GM23338 (cell line): ENCODE results near the gene DLK1. TPM values are rescaled to one million over a fixed set of nuclear protein-coding genes. Genes with fewer than 3 reads are reported as not detected.

Experiments
- ATAC-seq: fragments of 200-7000 bp; cut with Tn5 transposase; 3 replicates; pipeline ENCODE4 v1.9.1; 2020
- DNase-seq: peaks from one replicate; pipeline ENCODE4 v3.0.0-alpha.2; 2015; ENCODE audit warnings: low spot score
- H2AFZ ChIP-seq: fragments of 200-600 bp; sonication (generic); 2 replicates; pipeline ENCODE4 v1.8.0; 2016; ENCODE audit warnings: antibody characterized with exemption, mild to moderate bottlenecking, moderate library complexity
- H3F3A ChIP-seq: fragments of 200-600 bp; sonication (generic); replicated peaks from 2 replicates; pipeline ENCODE4 v1.8.0; 2017; ENCODE audit warnings: antibody characterized with exemption, mixed run types, low read depth
- H3K27ac ChIP-seq: fragments of 200-600 bp; sonication (generic); 2 replicates; pipeline ENCODE4 v1.6.1; 2016; ENCODE audit warnings: low read depth
- H3K27me3 ChIP-seq: fragments of 200-600 bp; sonication (generic); 2 replicates; pipeline ENCODE4 v1.8.0; 2016; ENCODE audit warnings: mild to moderate bottlenecking, mixed run types, moderate library complexity; ENCODE audit not compliant: insufficient read depth
- H3K36me3 ChIP-seq: fragments of 200-600 bp; sonication (generic); 2 replicates; pipeline ENCODE4 v1.8.0; 2016; ENCODE audit warnings: mild to moderate bottlenecking; ENCODE audit not compliant: insufficient read depth
- H3K4me1 ChIP-seq: fragments of 200-600 bp; sonication (generic); 2 replicates; pipeline ENCODE4 v1.8.0; 2016; ENCODE audit warnings: mild to moderate bottlenecking, moderate library complexity; ENCODE audit not compliant: insufficient read depth
- H3K4me2 ChIP-seq: fragments of 200-600 bp; sonication (generic); 2 replicates; pipeline ENCODE4 v1.7.1; 2017; ENCODE audit warnings: mixed run types
- H3K4me3 ChIP-seq: fragments of 200-600 bp; sonication (generic); 2 replicates; pipeline ENCODE4 v1.6.1; 2016; ENCODE audit warnings: mixed run types
- H3K79me2 ChIP-seq: fragments of 200-600 bp; sonication (generic); replicated peaks from 2 replicates; pipeline ENCODE4 v1.8.0; 2017; ENCODE audit warnings: mild to moderate bottlenecking; ENCODE audit not compliant: insufficient read depth
- H3K9me2 ChIP-seq: fragments of 200-600 bp; sonication (generic); 2 replicates; pipeline ENCODE4 v1.8.0; 2017; ENCODE audit not compliant: insufficient read depth
- H4K20me1 ChIP-seq: fragments of 200-600 bp; sonication (generic); replicated peaks from 2 replicates; pipeline ENCODE4 v1.8.0; 2017; ENCODE audit warnings: mild to moderate bottlenecking; ENCODE audit not compliant: insufficient read depth
- H3K27ac Mint-ChIP-seq: 2 replicates; pipeline ENCODE4 v1.8.0; 2020; ENCODE audit warnings: inconsistent platforms, mild to moderate bottlenecking, moderate library complexity, mixed read lengths
- H3K27me3 Mint-ChIP-seq: 3 replicates; pipeline ENCODE4 v1.8.0; 2022; ENCODE audit warnings: low read depth, mild to moderate bottlenecking, moderate library complexity, mixed read lengths, inconsistent platforms; ENCODE audit not compliant: insufficient read depth, poor library complexity
- H3K36me3 Mint-ChIP-seq: 3 replicates; pipeline ENCODE4 v1.8.0; 2021; ENCODE audit warnings: low read depth, mild to moderate bottlenecking, inconsistent platforms, moderate library complexity, mixed read lengths
- H3K4me1 Mint-ChIP-seq: 3 replicates; pipeline ENCODE4 v1.8.0; 2020; ENCODE audit warnings: mild to moderate bottlenecking, inconsistent platforms, mixed read lengths
- H3K4me3 Mint-ChIP-seq: 3 replicates; pipeline ENCODE4 v1.8.0; 2021; ENCODE audit warnings: moderate library complexity, mild to moderate bottlenecking, inconsistent platforms, mixed read lengths
- H3K9me3 Mint-ChIP-seq: 3 replicates; pipeline ENCODE4 v1.8.0; 2020; ENCODE audit warnings: moderate library complexity, mild to moderate bottlenecking, inconsistent platforms, mixed read lengths
- CREB1 ChIP-seq: fragments of 250-450 bp; sonication (Bioruptor Pico); IDR thresholded peaks from 2 replicates; pipeline ENCODE4 v1.5.0; 2020; ENCODE audit warnings: low read depth, mild to moderate bottlenecking, moderate library complexity
- EZH2 ChIP-seq: fragments of 200-600 bp; sonication (generic); IDR thresholded peaks from one replicate; pipeline ENCODE4 v1.8.0; 2017; ENCODE audit warnings: antibody characterized with exemption, mild to moderate bottlenecking, low read depth; ENCODE audit not compliant: unreplicated experiment
- EZH2phosphoT487 ChIP-seq: fragments of 200-600 bp; sonication (generic); IDR thresholded peaks from one replicate; pipeline ENCODE4 v1.8.1; 2018; ENCODE audit warnings: antibody characterized with exemption; ENCODE audit not compliant: unreplicated experiment
- JUNB ChIP-seq: IDR thresholded peaks from one replicate; pipeline ENCODE4 v1.6.1; 2016; ENCODE audit warnings: antibody characterized with exemption; ENCODE audit not compliant: unreplicated experiment
- NANOG ChIP-seq: IDR thresholded peaks from 2 replicates; pipeline ENCODE4 v1.6.1; 2016; ENCODE audit warnings: antibody characterized with exemption, borderline replicate concordance
- POLR2AphosphoS5 ChIP-seq: IDR thresholded peaks from 2 replicates; pipeline ENCODE4 v1.6.1; 2016; ENCODE audit warnings: antibody characterized with exemption, low read depth
- STAT1 ChIP-seq: IDR thresholded peaks from one replicate; pipeline ENCODE4 v1.6.1; 2016; ENCODE audit warnings: antibody characterized with exemption; ENCODE audit not compliant: unreplicated experiment
- ZNF114 ChIP-seq: fragments of 250-450 bp; sonication (Bioruptor Pico); IDR thresholded peaks from 2 replicates; pipeline ENCODE4 v1.5.0; 2020; ENCODE audit warnings: mild to moderate bottlenecking, moderate library complexity
- ZNF331 ChIP-seq: fragments of 250-450 bp; sonication (Bioruptor Pico); IDR thresholded peaks from 2 replicates; pipeline ENCODE4 v1.5.0; 2020; ENCODE audit warnings: low read depth, mild to moderate bottlenecking, moderate library complexity
- polyA plus RNA-seq: library from polyadenylated mRNA; unstranded; fragments of >200 nt; fragmentation: Nextera tagmentation; extraction: Ambion mirVana; gene quantifications from 2 replicates; pipeline ENCODE4 v1.2.1, GENCODE V29; 2016
- total RNA-seq: library from RNA; depleted of rRNA; stranded (reverse); fragments of >200 nt; shearing (Covaris generic); gene quantifications from 2 replicates; pipeline ENCODE4 v1.2.3, GENCODE V29; 2014
- TF ChIP-seq, protein P1 (sequence below): IDR thresholded peaks from one replicate; pipeline ENCODE4 v1.6.1; 2018; ENCODE audit warnings: antibody characterized with exemption; ENCODE audit not compliant: unreplicated experiment
- TF ChIP-seq, protein P2 (sequence below): fragments of 250-450 bp; sonication (Bioruptor Pico); IDR thresholded peaks from 2 replicates; pipeline ENCODE4 v1.5.0; 2020; ENCODE audit warnings: mild to moderate bottlenecking, moderate library complexity
- TF ChIP-seq, protein P3 (sequence below), 2 experiments: fragments of 200-600 bp in 1 of 2; sonication (generic) in 1 of 2; conservative IDR thresholded peaks; 2 replicates each; pipeline versions ENCODE4 v1.5.1 to v1.6.1; 2016 to 2017; ENCODE audit warnings: antibody characterized with exemption in 2 of 2, low read depth in 2 of 2, mild to moderate bottlenecking in 2 of 2, moderate library complexity in 1 of 2
- TF ChIP-seq, protein P4 (sequence below): IDR thresholded peaks from 2 replicates; pipeline ENCODE4 v1.6.1; 2016; ENCODE audit warnings: antibody characterized with exemption

DLK1 gene
- total and polyA plus RNA-seq, 2 experiments from 2014 or later: 1.1 to 1.2 TPM

DNA sequence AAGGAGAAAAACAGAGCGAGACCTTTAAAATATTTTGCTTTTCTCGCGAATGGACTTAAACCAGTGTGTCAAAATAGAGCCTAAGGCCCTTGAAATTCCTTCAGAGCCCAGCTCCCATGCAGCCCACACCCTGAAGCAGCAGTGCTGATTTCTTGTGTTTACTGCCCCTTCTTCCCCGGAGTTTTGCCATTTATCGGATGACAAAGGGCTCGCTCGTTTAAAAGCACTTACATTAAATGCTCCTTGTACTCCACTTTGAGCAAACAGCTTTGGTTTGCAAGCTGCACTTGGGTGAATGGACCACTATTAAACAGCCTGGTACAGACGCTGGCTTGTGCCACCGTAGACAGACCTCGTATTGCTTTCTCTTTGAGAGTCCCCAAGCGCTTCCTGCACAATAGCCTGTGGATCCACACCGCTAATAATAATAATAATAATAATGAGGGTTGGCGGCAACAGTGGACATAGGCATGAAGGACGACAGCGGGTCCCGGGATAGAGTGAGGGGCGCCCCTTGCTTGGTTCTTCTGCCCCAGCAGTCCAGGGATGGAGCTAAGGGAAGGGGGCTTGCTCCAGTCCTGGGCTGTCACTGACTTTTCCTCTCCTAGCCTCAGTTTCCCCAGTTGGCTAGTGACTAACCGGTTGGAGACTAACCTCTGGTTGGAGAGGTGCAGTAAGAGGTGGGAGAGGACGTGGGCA is 6.6 kb downstream of the DLK1 start:
- no peaks in the 10 kb centered on the region for H3K36me3 ChIP-seq
- Mint-ChIP-seq H3K9me3 (no peaks in the 10 kb centered on the region), H3K36me3 (no peaks in the 10 kb centered on the region), H3K27me3 (peaks cover 16% of the 10 kb centered on the region), H3K27ac (no peak overlapping the region), H3K4me1 (peaks cover 14% of the 10 kb centered on the region), H3K4me3 (no peak overlapping the region)
- H3K4me2 ChIP-seq: no peak overlapping the region
- DNase-seq (no peak), ATAC-seq (no peak)
- H3K27ac ChIP-seq: no peak overlapping the region
- no peaks in the 10 kb centered on the region for H3K9me2 ChIP-seq
- no peaks in the 10 kb centered on the region for H3K4me1 ChIP-seq
- H3K79me2 ChIP-seq: no peaks in the 10 kb centered on the region
- peaks cover under 1% of the 10 kb centered on the region; the same call in 1 of the 2 replicates for H3K27me3 ChIP-seq
- H2AFZ ChIP-seq: no peak overlapping the region
- no peaks in the 10 kb centered on the region for H4K20me1 ChIP-seq
- TF ChIP-seq EZH2phosphoT487 (no peak), ZNF331 (CRISPR knock-in tag) (no peak), NANOG (no peak), STAT1 (no peak), CREB1 (CRISPR knock-in tag) (no peak), JUNB (no peak), EZH2 (no peak), POLR2AphosphoS5 (no peak), ZNF114 (CRISPR knock-in tag) (no peak)
- TF ChIP-seq, protein P1, sequence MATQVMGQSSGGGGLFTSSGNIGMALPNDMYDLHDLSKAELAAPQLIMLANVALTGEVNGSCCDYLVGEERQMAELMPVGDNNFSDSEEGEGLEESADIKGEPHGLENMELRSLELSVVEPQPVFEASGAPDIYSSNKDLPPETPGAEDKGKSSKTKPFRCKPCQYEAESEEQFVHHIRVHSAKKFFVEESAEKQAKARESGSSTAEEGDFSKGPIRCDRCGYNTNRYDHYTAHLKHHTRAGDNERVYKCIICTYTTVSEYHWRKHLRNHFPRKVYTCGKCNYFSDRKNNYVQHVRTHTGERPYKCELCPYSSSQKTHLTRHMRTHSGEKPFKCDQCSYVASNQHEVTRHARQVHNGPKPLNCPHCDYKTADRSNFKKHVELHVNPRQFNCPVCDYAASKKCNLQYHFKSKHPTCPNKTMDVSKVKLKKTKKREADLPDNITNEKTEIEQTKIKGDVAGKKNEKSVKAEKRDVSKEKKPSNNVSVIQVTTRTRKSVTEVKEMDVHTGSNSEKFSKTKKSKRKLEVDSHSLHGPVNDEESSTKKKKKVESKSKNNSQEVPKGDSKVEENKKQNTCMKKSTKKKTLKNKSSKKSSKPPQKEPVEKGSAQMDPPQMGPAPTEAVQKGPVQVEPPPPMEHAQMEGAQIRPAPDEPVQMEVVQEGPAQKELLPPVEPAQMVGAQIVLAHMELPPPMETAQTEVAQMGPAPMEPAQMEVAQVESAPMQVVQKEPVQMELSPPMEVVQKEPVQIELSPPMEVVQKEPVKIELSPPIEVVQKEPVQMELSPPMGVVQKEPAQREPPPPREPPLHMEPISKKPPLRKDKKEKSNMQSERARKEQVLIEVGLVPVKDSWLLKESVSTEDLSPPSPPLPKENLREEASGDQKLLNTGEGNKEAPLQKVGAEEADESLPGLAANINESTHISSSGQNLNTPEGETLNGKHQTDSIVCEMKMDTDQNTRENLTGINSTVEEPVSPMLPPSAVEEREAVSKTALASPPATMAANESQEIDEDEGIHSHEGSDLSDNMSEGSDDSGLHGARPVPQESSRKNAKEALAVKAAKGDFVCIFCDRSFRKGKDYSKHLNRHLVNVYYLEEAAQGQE: no peak
- TF ChIP-seq, protein P2, sequence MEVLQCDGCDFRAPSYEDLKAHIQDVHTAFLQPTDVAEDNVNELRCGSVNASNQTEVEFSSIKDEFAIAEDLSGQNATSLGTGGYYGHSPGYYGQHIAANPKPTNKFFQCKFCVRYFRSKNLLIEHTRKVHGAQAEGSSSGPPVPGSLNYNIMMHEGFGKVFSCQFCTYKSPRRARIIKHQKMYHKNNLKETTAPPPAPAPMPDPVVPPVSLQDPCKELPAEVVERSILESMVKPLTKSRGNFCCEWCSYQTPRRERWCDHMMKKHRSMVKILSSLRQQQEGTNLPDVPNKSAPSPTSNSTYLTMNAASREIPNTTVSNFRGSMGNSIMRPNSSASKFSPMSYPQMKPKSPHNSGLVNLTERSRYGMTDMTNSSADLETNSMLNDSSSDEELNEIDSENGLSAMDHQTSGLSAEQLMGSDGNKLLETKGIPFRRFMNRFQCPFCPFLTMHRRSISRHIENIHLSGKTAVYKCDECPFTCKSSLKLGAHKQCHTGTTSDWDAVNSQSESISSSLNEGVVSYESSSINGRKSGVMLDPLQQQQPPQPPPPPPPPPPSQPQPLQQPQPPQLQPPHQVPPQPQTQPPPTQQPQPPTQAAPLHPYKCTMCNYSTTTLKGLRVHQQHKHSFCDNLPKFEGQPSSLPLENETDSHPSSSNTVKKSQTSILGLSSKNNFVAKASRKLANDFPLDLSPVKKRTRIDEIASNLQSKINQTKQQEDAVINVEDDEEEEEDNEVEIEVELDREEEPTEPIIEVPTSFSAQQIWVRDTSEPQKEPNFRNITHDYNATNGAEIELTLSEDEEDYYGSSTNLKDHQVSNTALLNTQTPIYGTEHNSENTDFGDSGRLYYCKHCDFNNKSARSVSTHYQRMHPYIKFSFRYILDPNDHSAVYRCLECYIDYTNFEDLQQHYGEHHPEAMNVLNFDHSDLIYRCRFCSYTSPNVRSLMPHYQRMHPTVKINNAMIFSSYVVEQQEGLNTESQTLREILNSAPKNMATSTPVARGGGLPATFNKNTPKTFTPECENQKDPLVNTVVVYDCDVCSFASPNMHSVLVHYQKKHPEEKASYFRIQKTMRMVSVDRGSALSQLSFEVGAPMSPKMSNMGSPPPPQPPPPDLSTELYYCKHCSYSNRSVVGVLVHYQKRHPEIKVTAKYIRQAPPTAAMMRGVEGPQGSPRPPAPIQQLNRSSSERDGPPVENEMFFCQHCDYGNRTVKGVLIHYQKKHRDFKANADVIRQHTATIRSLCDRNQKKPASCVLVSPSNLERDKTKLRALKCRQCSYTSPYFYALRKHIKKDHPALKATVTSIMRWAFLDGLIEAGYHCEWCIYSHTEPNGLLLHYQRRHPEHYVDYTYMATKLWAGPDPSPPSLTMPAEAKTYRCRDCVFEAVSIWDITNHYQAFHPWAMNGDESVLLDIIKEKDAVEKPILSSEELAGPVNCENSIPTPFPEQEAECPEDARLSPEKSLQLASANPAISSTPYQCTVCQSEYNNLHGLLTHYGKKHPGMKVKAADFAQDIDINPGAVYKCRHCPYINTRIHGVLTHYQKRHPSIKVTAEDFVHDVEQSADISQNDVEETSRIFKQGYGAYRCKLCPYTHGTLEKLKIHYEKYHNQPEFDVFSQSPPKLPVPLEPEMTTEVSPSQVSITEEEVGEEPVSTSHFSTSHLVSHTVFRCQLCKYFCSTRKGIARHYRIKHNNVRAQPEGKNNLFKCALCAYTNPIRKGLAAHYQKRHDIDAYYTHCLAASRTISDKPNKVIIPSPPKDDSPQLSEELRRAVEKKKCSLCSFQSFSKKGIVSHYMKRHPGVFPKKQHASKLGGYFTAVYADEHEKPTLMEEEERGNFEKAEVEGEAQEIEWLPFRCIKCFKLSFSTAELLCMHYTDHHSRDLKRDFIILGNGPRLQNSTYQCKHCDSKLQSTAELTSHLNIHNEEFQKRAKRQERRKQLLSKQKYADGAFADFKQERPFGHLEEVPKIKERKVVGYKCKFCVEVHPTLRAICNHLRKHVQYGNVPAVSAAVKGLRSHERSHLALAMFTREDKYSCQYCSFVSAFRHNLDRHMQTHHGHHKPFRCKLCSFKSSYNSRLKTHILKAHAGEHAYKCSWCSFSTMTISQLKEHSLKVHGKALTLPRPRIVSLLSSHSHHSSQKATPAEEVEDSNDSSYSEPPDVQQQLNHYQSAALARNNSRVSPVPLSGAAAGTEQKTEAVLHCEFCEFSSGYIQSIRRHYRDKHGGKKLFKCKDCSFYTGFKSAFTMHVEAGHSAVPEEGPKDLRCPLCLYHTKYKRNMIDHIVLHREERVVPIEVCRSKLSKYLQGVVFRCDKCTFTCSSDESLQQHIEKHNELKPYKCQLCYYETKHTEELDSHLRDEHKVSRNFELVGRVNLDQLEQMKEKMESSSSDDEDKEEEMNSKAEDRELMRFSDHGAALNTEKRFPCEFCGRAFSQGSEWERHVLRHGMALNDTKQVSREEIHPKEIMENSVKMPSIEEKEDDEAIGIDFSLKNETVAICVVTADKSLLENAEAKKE (CRISPR knock-in tag): no peak
- TF ChIP-seq, protein P3, sequence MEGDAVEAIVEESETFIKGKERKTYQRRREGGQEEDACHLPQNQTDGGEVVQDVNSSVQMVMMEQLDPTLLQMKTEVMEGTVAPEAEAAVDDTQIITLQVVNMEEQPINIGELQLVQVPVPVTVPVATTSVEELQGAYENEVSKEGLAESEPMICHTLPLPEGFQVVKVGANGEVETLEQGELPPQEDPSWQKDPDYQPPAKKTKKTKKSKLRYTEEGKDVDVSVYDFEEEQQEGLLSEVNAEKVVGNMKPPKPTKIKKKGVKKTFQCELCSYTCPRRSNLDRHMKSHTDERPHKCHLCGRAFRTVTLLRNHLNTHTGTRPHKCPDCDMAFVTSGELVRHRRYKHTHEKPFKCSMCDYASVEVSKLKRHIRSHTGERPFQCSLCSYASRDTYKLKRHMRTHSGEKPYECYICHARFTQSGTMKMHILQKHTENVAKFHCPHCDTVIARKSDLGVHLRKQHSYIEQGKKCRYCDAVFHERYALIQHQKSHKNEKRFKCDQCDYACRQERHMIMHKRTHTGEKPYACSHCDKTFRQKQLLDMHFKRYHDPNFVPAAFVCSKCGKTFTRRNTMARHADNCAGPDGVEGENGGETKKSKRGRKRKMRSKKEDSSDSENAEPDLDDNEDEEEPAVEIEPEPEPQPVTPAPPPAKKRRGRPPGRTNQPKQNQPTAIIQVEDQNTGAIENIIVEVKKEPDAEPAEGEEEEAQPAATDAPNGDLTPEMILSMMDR (conservative IDR thresholded peaks at IDR 0.05; ENCODE audit: low read depth in 2 of 2): no peak
- TF ChIP-seq, protein P4, sequence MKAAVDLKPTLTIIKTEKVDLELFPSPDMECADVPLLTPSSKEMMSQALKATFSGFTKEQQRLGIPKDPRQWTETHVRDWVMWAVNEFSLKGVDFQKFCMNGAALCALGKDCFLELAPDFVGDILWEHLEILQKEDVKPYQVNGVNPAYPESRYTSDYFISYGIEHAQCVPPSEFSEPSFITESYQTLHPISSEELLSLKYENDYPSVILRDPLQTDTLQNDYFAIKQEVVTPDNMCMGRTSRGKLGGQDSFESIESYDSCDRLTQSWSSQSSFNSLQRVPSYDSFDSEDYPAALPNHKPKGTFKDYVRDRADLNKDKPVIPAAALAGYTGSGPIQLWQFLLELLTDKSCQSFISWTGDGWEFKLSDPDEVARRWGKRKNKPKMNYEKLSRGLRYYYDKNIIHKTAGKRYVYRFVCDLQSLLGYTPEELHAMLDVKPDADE: no peak
- H3K4me3 ChIP-seq: no peak overlapping the region
- H3F3A ChIP-seq: no peaks in the 10 kb centered on the region
